ENCODE measurements around the gene GINS2. TPM values are rescaled to one million over a fixed set of nuclear protein-coding genes. Genes with fewer than 3 reads are reported as not detected.

The GINS2 gene
- total RNA-seq, 3 donors from 2014 or later (not counting 1 experiment from before 2014, with no cell fraction given), result 0.73 to 2.6 (median 0.89) TPM

DNA sequence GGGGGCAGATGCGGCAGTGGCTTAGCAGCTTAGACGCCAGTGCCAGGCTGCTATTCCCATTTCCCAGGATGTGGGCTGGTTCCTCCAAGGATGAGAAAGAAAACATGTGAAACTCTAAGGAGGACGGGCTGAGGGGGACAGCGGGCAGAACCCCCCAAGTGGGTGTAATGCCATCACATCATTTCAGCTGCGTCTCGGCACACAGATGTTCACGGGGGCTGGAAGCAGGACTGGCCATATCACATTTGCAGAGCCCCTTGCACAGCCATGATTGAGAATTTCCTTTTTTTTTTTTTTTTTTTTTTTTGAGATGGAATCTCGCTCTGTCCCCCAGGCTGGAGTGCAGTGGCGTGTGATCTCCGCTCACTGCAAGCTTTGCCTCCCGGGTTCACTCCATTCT, 15.3 kb upstream of the GINS2 start:
- Mint-ChIP-seq H3K9me3 (no peaks in the 10 kb centered on the region), H3K27me3 (ENCODE audit: low read depth in 2 of 2) (no peaks in the 10 kb centered on the region), H3K27ac (no peak overlapping the region), H3K4me3 (no peak overlapping the region), H3K4me1 (no peaks in the 10 kb centered on the region), H3K36me3 (no peaks in the 10 kb centered on the region)
- ATAC-seq (no peak), DNase-seq (no peak)
- H3K36me3 ChIP-seq (ENCODE audit: control insufficient read depth, insufficient read depth, low read length), result no peaks in the 10 kb centered on the region
- no peaks in the 10 kb centered on the region for H3K9me3 ChIP-seq (ENCODE audit: control insufficient read depth, insufficient read depth, low read length)
- intact Hi-C loops (cut with micrococcal nuclease), result no loop called here
- WGBS (ENCODE audit: insufficient coverage), result 91% methylated on average over 10 of the region's 11 CpGs
- no peak overlapping the region for H3K27ac ChIP-seq (ENCODE audit: low read length)
- no peaks in the 10 kb centered on the region for H3K27me3 ChIP-seq (ENCODE audit: control insufficient read depth, insufficient read depth, low read length)
- H3K4me3 ChIP-seq (ENCODE audit: low read length), result no peak overlapping the region
- TF ChIP-seq, protein P1, sequence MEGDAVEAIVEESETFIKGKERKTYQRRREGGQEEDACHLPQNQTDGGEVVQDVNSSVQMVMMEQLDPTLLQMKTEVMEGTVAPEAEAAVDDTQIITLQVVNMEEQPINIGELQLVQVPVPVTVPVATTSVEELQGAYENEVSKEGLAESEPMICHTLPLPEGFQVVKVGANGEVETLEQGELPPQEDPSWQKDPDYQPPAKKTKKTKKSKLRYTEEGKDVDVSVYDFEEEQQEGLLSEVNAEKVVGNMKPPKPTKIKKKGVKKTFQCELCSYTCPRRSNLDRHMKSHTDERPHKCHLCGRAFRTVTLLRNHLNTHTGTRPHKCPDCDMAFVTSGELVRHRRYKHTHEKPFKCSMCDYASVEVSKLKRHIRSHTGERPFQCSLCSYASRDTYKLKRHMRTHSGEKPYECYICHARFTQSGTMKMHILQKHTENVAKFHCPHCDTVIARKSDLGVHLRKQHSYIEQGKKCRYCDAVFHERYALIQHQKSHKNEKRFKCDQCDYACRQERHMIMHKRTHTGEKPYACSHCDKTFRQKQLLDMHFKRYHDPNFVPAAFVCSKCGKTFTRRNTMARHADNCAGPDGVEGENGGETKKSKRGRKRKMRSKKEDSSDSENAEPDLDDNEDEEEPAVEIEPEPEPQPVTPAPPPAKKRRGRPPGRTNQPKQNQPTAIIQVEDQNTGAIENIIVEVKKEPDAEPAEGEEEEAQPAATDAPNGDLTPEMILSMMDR (IDR thresholded peaks at IDR 0.05), result no peak
- no peaks in the 10 kb centered on the region for H3K4me1 ChIP-seq (ENCODE audit: control insufficient read depth, insufficient read depth, low read length)

DNA sequence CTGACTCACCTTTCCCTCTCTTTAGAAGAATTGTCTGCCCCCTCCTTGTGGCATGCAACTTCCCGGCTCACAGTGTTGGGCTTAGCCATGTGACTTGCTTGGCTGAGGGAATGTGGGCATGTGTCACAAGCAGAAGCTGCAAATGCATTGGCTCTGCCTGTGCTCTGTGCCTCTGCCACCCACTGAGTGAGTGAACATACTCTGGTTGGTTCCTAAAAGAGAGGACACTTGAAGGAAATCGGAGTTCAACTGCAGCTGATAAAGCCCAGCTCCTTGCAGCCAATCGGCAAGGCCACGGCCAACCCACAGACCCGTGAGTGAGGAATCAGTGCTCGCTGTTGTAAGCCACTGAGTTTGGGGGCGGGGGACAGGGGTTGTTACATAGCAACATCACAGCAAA, 10.9 kb upstream of the GINS2 start:
- Mint-ChIP-seq H3K27me3 (ENCODE audit: low read depth in 2 of 2) (no peaks in the 10 kb centered on the region), H3K9me3 (no peaks in the 10 kb centered on the region)
- 78% methylated on average over 7 of the region's 7 CpGs for WGBS (ENCODE audit: insufficient coverage)

DNA sequence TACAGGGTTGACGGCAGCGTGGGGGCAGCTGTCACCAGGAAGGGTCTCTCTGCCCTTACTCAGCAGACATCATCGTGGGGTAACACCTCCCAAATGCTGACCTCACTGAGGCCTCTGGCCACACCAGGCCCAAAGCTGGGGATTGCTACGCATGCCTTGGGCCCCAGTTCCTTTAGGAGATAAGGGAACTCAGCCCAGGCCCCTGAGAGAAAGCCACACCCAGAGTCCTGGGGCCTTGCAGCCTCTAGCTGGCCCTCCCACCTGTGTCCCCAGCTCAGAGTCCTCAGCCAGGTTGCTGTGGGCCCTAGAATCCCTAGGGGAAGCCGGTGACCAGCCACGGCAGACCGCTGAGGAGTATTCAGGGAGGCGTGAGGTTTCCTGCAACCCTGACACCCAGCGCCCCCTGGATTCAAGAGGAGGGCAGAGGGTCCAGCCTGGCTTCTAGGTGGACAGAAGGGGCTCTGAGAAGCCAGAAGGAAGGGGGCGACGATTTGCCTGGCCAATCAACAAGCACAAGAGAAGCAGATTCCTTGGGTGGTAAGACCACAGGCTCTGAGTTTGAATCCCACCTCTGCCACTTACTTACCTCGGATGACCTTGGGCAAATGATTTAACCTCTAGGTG, 10.3 kb upstream of the GINS2 start:
- H3K36me3 ChIP-seq (ENCODE audit: control insufficient read depth, insufficient read depth, low read length), result no peaks in the 10 kb centered on the region
- H3K4me1 ChIP-seq (ENCODE audit: control insufficient read depth, insufficient read depth, low read length), result no peaks in the 10 kb centered on the region
- Mint-ChIP-seq H3K36me3 (no peaks in the 10 kb centered on the region), H3K4me1 (no peaks in the 10 kb centered on the region), H3K27ac (no peak overlapping the region), H3K9me3 (no peaks in the 10 kb centered on the region), H3K27me3 (ENCODE audit: low read depth in 2 of 2) (no peaks in the 10 kb centered on the region), H3K4me3 (no peak overlapping the region)
- TF ChIP-seq, protein P1 (IDR thresholded peaks at IDR 0.05), result no peak
- no peak for ATAC-seq
- no peak for DNase-seq
- intact Hi-C loops (cut with micrococcal nuclease), result no loop called here
- WGBS (ENCODE audit: insufficient coverage), result 76% methylated on average over 12 of the region's 12 CpGs
- no peaks in the 10 kb centered on the region for H3K27me3 ChIP-seq (ENCODE audit: control insufficient read depth, insufficient read depth, low read length)
- no peaks in the 10 kb centered on the region for H3K9me3 ChIP-seq (ENCODE audit: control insufficient read depth, insufficient read depth, low read length)
- no peak overlapping the region for H3K4me3 ChIP-seq (ENCODE audit: low read length)
- H3K27ac ChIP-seq (ENCODE audit: low read length), result no peak overlapping the region

More for the DNA sequence above, 10.9 kb upstream of the GINS2 start:
- Histone ChIP-seq H3K27me3 (ENCODE audit: control insufficient read depth, insufficient read depth, low read length) (no peaks in the 10 kb centered on the region), H3K9me3 (ENCODE audit: control insufficient read depth, insufficient read depth, low read length) (no peaks in the 10 kb centered on the region), H3K27ac (ENCODE audit: low read length) (no peak overlapping the region), H3K4me1 (ENCODE audit: control insufficient read depth, insufficient read depth, low read length) (no peaks in the 10 kb centered on the region), H3K4me3 (ENCODE audit: low read length) (no peak overlapping the region), H3K36me3 (ENCODE audit: control insufficient read depth, insufficient read depth, low read length) (no peaks in the 10 kb centered on the region)
- ATAC-seq, result no peak
- Mint-ChIP-seq H3K27ac (no peak overlapping the region), H3K4me3 (no peak overlapping the region), H3K36me3 (no peaks in the 10 kb centered on the region), H3K4me1 (no peaks in the 10 kb centered on the region)
- DNase-seq, result no peak
- TF ChIP-seq, protein P1 (IDR thresholded peaks at IDR 0.05), result no peak
- intact Hi-C loops (cut with micrococcal nuclease), result no loop called here

DNA sequence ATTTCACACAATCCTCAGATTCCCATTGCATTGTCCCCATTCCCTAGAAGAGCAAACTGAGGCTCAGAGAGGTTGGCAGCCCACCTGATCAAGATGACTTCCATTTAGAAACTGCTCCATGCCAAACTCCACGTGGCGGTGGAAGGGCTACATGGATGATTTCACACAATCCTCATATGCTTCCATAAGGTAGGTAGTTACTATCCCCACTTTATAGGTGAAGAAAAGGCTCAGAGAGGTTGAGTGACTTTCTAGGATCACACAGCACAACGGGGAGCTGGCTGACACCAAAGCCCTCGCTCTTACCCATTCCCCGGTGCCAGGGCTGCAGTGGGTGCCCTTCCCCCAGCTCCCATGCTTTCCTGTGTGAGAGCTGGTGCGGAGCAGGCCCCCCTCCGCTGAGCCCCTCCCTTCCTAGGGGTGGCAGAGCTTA, 9.7 kb upstream of the GINS2 start:
- no peaks in the 10 kb centered on the region for H3K27me3 ChIP-seq (ENCODE audit: control insufficient read depth, insufficient read depth, low read length)

More for the DNA sequence above, 9.7 kb upstream of the GINS2 start:
- Mint-ChIP-seq H3K27ac (no peak overlapping the region), H3K4me1 (no peaks in the 10 kb centered on the region), H3K36me3 (no peaks in the 10 kb centered on the region), H3K27me3 (ENCODE audit: low read depth in 2 of 2) (no peaks in the 10 kb centered on the region), H3K9me3 (no peaks in the 10 kb centered on the region), H3K4me3 (no peak overlapping the region)
- intact Hi-C loops (cut with micrococcal nuclease), result no loop called here
- 92% methylated on average over 6 of the region's 7 CpGs for WGBS (ENCODE audit: insufficient coverage)
- Histone ChIP-seq H3K4me1 (ENCODE audit: control insufficient read depth, insufficient read depth, low read length) (no peaks in the 10 kb centered on the region), H3K36me3 (ENCODE audit: control insufficient read depth, insufficient read depth, low read length) (no peaks in the 10 kb centered on the region), H3K27ac (ENCODE audit: low read length) (no peak overlapping the region), H3K4me3 (ENCODE audit: low read length) (no peak overlapping the region), H3K9me3 (ENCODE audit: control insufficient read depth, insufficient read depth, low read length) (no peaks in the 10 kb centered on the region)
- TF ChIP-seq, protein P1 (IDR thresholded peaks at IDR 0.05), result no peak
- no peak for DNase-seq
- no peak for ATAC-seq

Data from natural killer cell (primary cell).